ENCODE measurements around the gene INSM2.

The INSM2 gene

DNA sequence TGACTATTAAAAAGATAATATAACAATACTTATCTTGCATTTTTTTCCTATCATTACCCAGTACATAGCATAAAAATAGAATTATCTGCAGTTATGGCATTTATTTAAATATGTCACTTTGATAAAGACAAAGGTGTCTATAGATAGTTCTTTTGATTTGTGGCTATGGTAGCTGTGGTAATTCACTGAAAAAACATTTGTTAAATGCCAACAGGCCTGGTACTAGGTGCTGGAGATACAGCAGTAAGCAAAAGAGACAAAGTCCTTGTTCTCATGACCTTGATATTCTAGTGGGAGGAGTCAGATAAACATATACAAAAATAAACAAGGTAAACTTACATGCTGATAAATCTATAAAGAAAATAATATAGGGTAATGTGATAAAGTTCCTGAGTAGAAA lies 44.7 kb downstream of the INSM2 start:
- peaks cover 3% of the 10 kb centered on the region; the same call in 1 of the 2 replicates for H3K4me1 ChIP-seq (ENCODE audit: insufficient read depth, low read length)
- H3K27me3 ChIP-seq (ENCODE audit: insufficient read depth, low read length), result no peaks in the 10 kb centered on the region
- no peaks in the 10 kb centered on the region for H3K36me3 ChIP-seq (ENCODE audit: insufficient read depth, low read length)
- H3K9me3 ChIP-seq (ENCODE audit: insufficient read depth, low read depth, low read length), result no peaks in the 10 kb centered on the region
- no peak overlapping the region for H3K9ac ChIP-seq (ENCODE audit: low read depth, low read length)
- no peak overlapping the region for H3K27ac ChIP-seq (ENCODE audit: low read depth, low read length)
- H3K4me3 ChIP-seq (ENCODE audit: low read length), result no peak overlapping the region

Data from HUES64 (cell line).